Calu3 (cell line): ENCODE measurements around the gene DCDC2C. TPM values are rescaled to one million over a fixed set of nuclear protein-coding genes. Genes with fewer than 3 reads are reported as not detected.
"Not testable (repeated sequence)": the region's sequence is repeated elsewhere in the genome, so short reads cannot be mapped to it uniquely, and the experiment has no call there.

Experiments
- BruUV-seq: library from RNA; stranded (reverse); fragments of 400-500 nt; replicated peaks from 2 replicates; lab custom pipeline; 2021; lab: Mats Ljungman, UMichigan
- CTCF ChIA-PET: fragments of 300-600 bp; sonication (Branson Sonifier 250); formaldehyde crosslinking; loops from one replicate; lab custom pipeline; 2022; ENCODE audit warnings: antibody characterized with exemption; lab: Charles Lee
- DNase-seq: peaks from one replicate; pipeline ENCODE4 v3.0.0; 2022
- H3K27ac Mint-ChIP-seq: one replicate; pipeline ENCODE4 v1.8.0; 2022; ENCODE audit warnings: mixed read lengths; ENCODE audit not compliant: unreplicated experiment
- H3K27me3 Mint-ChIP-seq: one replicate; pipeline ENCODE4 v1.8.0; 2022; ENCODE audit warnings: mixed read lengths; ENCODE audit not compliant: unreplicated experiment
- H3K36me3 Mint-ChIP-seq: one replicate; pipeline ENCODE4 v1.8.0; 2022; ENCODE audit warnings: mild to moderate bottlenecking, moderate library complexity, mixed read lengths; ENCODE audit not compliant: insufficient read depth, unreplicated experiment
- H3K4me1 Mint-ChIP-seq: one replicate; pipeline ENCODE4 v1.8.0; 2022; ENCODE audit warnings: mild to moderate bottlenecking, low read depth, mixed read lengths; ENCODE audit not compliant: unreplicated experiment
- H3K4me3 Mint-ChIP-seq: one replicate; pipeline ENCODE4 v1.8.0; 2022; ENCODE audit warnings: mild to moderate bottlenecking, low read depth, moderate library complexity, mixed read lengths; ENCODE audit not compliant: unreplicated experiment
- H3K9me3 Mint-ChIP-seq: one replicate; pipeline ENCODE4 v1.8.0; 2022; ENCODE audit warnings: low read depth, mixed read lengths; ENCODE audit not compliant: unreplicated experiment
- CTCF ChIP-seq: fragments of 200-600 bp; IDR thresholded peaks from one replicate; pipeline ENCODE4 v1.8.0; 2022; ENCODE audit warnings: antibody characterized with exemption; ENCODE audit not compliant: unreplicated experiment
- intact Hi-C: fragments of 100-400 bp; cut with micrococcal nuclease; formaldehyde crosslinking; loops from one replicate; pipeline ENCODE4 v1.10.0; 2022; ENCODE audit not compliant: unreplicated experiment
- total RNA-seq: library from RNA; stranded (reverse); gene quantifications from 2 replicates; pipeline ENCODE4 v1.2.3, GENCODE V29; 2022

DCDC2C gene
- total RNA-seq, 1 experiment from 2014 or later: not detected

GRCh38 chr2:3806730-3807129 lies 103.4 kb downstream of the DCDC2C start:
- Mint-ChIP-seq H3K4me3 (no peak overlapping the region), H3K4me1 (no peaks in the 10 kb centered on the region), H3K9me3 (peaks cover 4% of the 10 kb centered on the region), H3K27me3 (peaks cover 9% of the 10 kb centered on the region), H3K36me3 (no peaks in the 10 kb centered on the region), H3K27ac (no peak overlapping the region)
- no TSS peak for BruUV-seq
- CTCF ChIA-PET: no interaction called here
- intact Hi-C loops: no loop called here
- DNase-seq: no peak
- TF ChIP-seq CTCF: no peak

- BruUV-seq: no TSS peak
- no peak for DNase-seq
- TF ChIP-seq CTCF: no peak
- no peaks in the 10 kb centered on the region for H3K36me3 Mint-ChIP-seq
- H3K9me3 Mint-ChIP-seq: peaks cover 9% of the 10 kb centered on the region
- H3K4me1 Mint-ChIP-seq: no peaks in the 10 kb centered on the region
- no peak overlapping the region for H3K27ac Mint-ChIP-seq
- H3K4me3 Mint-ChIP-seq: no peak overlapping the region
- intact Hi-C loops: no loop called here
- CTCF ChIA-PET: interaction anchor here (0.7 kb wide), 1 partner anchor 956 kb away, joined by 3 read pairs; no protein-coding TSS in a partner anchor
- H3K27me3 Mint-ChIP-seq: peaks cover 9% of the 10 kb centered on the region
These were observed 104.5 kb downstream of the DCDC2C start for GRCh38 chr2:3807853-3808252.

GRCh38 chr2:3814706-3815245 lies 111.4 kb downstream of the DCDC2C start:
- H3K36me3 Mint-ChIP-seq: no peaks in the 10 kb centered on the region
- no TSS peak for BruUV-seq

GRCh38 chr2:3817144-3817543 lies 113.8 kb downstream of the DCDC2C start:
- H3K9me3 Mint-ChIP-seq: peaks cover 15% of the 10 kb centered on the region
- DNase-seq, CTCF ChIA-PET, H3K27ac Mint-ChIP-seq, H3K4me3 Mint-ChIP-seq, BruUV-seq, H3K4me1 Mint-ChIP-seq, intact Hi-C loops, H3K36me3 Mint-ChIP-seq, H3K27me3 Mint-ChIP-seq: not testable (repeated sequence)

More at GRCh38 chr2:3814706-3815245, 111.4 kb downstream of the DCDC2C start:
- H3K4me1 Mint-ChIP-seq: no peaks in the 10 kb centered on the region
- no peak for DNase-seq
- intact Hi-C loops: no loop called here
- no peaks in the 10 kb centered on the region for H3K27me3 Mint-ChIP-seq
- CTCF ChIA-PET: no interaction called here
- no peak for TF ChIP-seq CTCF
- H3K4me3 Mint-ChIP-seq: no peak overlapping the region
- H3K9me3 Mint-ChIP-seq: peaks cover 10% of the 10 kb centered on the region
- H3K27ac Mint-ChIP-seq: no peak overlapping the region

- CTCF ChIA-PET: no interaction called here
- TF ChIP-seq CTCF: no peak
- H3K9me3 Mint-ChIP-seq: peaks cover 10% of the 10 kb centered on the region
- no TSS peak for BruUV-seq
- H3K27me3 Mint-ChIP-seq: no peaks in the 10 kb centered on the region
- H3K36me3 Mint-ChIP-seq: no peaks in the 10 kb centered on the region
- no peak overlapping the region for H3K4me3 Mint-ChIP-seq
- DNase-seq: no peak
- H3K27ac Mint-ChIP-seq: no peak overlapping the region
- intact Hi-C loops: no loop called here
- no peaks in the 10 kb centered on the region for H3K4me1 Mint-ChIP-seq
These were observed 120.4 kb downstream of the DCDC2C start for GRCh38 chr2:3823748-3824147.
